ENCODE measurements around the gene AHNAK2.
"Not testable (repeated sequence)": the region's sequence is repeated elsewhere in the genome, so short reads cannot be mapped to it uniquely, and the experiment has no call there.

GRCh38 chr14:104904650-104905578 lies 73.3 kb downstream of the AHNAK2 start:
- not testable (repeated sequence) for TF ChIP-seq PATZ1 (tag by site-specific recombination; IDR thresholded peaks at IDR 0.05); ZNF501 (tag by site-specific recombination; IDR thresholded peaks at IDR 0.05); GLIS2 (tag by site-specific recombination; IDR thresholded peaks at IDR 0.05); ZNF146 (tag by site-specific recombination; IDR thresholded peaks at IDR 0.05); CTCF (tag by site-specific recombination; IDR thresholded peaks at IDR 0.05); ZNF266 (tag by site-specific recombination; IDR thresholded peaks at IDR 0.05; ENCODE audit: low read depth); ZBTB44 (tag by site-specific recombination; IDR thresholded peaks at IDR 0.05); OSR2 (tag by site-specific recombination; IDR thresholded peaks at IDR 0.05); SALL2 (tag by site-specific recombination; IDR thresholded peaks at IDR 0.05; ENCODE audit: borderline replicate concordance)

Measured in HEK293 (cell line).